ENCODE results near the gene TRAIP. TPM values are rescaled to one million over a fixed set of nuclear protein-coding genes. Genes with fewer than 3 reads are reported as not detected.
A peak's percentile ranks its signal among the peaks of the same experiment; 100 is the strongest.

The TRAIP gene
- total and polyA plus RNA-seq, 8 donors = 2.4 to 15.1 (median 11.7) TPM

GRCh38 chr3:49901366-49902339, 45.3 kb upstream of the TRAIP start:
- DNase-seq (peak in 1 of 4 donors; percentile 50), ATAC-seq (no peak)
- H3K4me3 ChIP-seq = peak overlapping the region in 1 of 2 donors; percentile 47
- intact Hi-C loops (cut with DNase I) = no loop called here
- no peak for TF ChIP-seq CTCF (IDR thresholded peaks at IDR 0.05)
- H3K36me3 ChIP-seq = peaks cover 0 to 13% of the 10 kb centered on the region in 2 donors
- no peaks in the 10 kb centered on the region for H3K9me3 ChIP-seq
- H3K4me1 ChIP-seq = peaks cover 26 to 42% of the 10 kb centered on the region in 2 donors
- H3K27ac ChIP-seq = peak overlapping the region; percentile 73 to 77
- H3K27me3 ChIP-seq = no peaks in the 10 kb centered on the region

GRCh38 chr3:49900491-49901153, 44.3 kb upstream of the TRAIP start:
- H3K9me3 ChIP-seq = no peaks in the 10 kb centered on the region
- no peak for TF ChIP-seq CTCF (IDR thresholded peaks at IDR 0.05)
- H3K4me1 ChIP-seq = peaks cover 18 to 32% of the 10 kb centered on the region in 2 donors
- peak in 2 of 4 donors; percentile 82 to 87 for DNase-seq
- peak; percentile 78 for ATAC-seq
- peak overlapping the region; percentile 73 to 77 for H3K27ac ChIP-seq
- intact Hi-C loops (cut with DNase I) = no loop called here
- H3K4me3 ChIP-seq = peak overlapping the region in 1 of 2 donors; percentile 47
- H3K27me3 ChIP-seq = no peaks in the 10 kb centered on the region
- H3K36me3 ChIP-seq = peaks cover 0 to 22% of the 10 kb centered on the region in 2 donors

- Histone ChIP-seq H3K27ac (peak overlapping the region; percentile 73 to 77), H3K27me3 (no peaks in the 10 kb centered on the region), H3K4me3 (peak overlapping the region in 1 of 2 donors; percentile 2), H3K4me1 (peaks cover 18 to 24% of the 10 kb centered on the region in 2 donors), H3K9me3 (no peaks in the 10 kb centered on the region), H3K36me3 (peaks cover 0 to 30% of the 10 kb centered on the region in 2 donors)
- ATAC-seq (no peak), DNase-seq (peak in 1 of 4 donors; percentile 25)
- no peak for TF ChIP-seq CTCF (IDR thresholded peaks at IDR 0.05)
- intact Hi-C loops (cut with DNase I) = no loop called here
These were observed 43.5 kb upstream of the TRAIP start for GRCh38 chr3:49899815-49900214.

- TF ChIP-seq CTCF (IDR thresholded peaks at IDR 0.05) = no peak
- DNase-seq (no peak), ATAC-seq (no peak)
- no peaks in the 10 kb centered on the region for H3K27me3 ChIP-seq
- H3K4me3 ChIP-seq = no peak overlapping the region
- peaks cover 0 to 34% of the 10 kb centered on the region in 2 donors for H3K36me3 ChIP-seq
- H3K27ac ChIP-seq = no peak overlapping the region
- H3K9me3 ChIP-seq = no peaks in the 10 kb centered on the region
- peaks cover 16% of the 10 kb centered on the region in 2 donors for H3K4me1 ChIP-seq
- intact Hi-C loops (cut with DNase I) = no loop called here
These were observed 42.6 kb upstream of the TRAIP start for GRCh38 chr3:49898991-49899390.

- intact Hi-C loops (cut with DNase I) = no loop called here
- H3K27ac ChIP-seq = no peak overlapping the region
- DNase-seq = no peak
- H3K27me3 ChIP-seq = no peaks in the 10 kb centered on the region
- no peak for ATAC-seq
- H3K4me1 ChIP-seq = peaks cover 2 to 3% of the 10 kb centered on the region in 2 donors
- H3K36me3 ChIP-seq = peaks cover 0 to 36% of the 10 kb centered on the region in 2 donors
- H3K4me3 ChIP-seq = no peak overlapping the region
- no peaks in the 10 kb centered on the region for H3K9me3 ChIP-seq
- TF ChIP-seq CTCF (IDR thresholded peaks at IDR 0.05) = no peak
These were observed 40.0 kb upstream of the TRAIP start for GRCh38 chr3:49896345-49896744.
